HG03097 (cell line): ENCODE data around the gene SSTR4.

ENCODE experiments used
- ATAC-seq: cut with Tn5 transposase; IDR thresholded peaks from one replicate; pipeline ENCODE4 v1.9.1; 2021; ENCODE audit not compliant: unreplicated experiment, low FRiP score

Gene SSTR4

DNA sequence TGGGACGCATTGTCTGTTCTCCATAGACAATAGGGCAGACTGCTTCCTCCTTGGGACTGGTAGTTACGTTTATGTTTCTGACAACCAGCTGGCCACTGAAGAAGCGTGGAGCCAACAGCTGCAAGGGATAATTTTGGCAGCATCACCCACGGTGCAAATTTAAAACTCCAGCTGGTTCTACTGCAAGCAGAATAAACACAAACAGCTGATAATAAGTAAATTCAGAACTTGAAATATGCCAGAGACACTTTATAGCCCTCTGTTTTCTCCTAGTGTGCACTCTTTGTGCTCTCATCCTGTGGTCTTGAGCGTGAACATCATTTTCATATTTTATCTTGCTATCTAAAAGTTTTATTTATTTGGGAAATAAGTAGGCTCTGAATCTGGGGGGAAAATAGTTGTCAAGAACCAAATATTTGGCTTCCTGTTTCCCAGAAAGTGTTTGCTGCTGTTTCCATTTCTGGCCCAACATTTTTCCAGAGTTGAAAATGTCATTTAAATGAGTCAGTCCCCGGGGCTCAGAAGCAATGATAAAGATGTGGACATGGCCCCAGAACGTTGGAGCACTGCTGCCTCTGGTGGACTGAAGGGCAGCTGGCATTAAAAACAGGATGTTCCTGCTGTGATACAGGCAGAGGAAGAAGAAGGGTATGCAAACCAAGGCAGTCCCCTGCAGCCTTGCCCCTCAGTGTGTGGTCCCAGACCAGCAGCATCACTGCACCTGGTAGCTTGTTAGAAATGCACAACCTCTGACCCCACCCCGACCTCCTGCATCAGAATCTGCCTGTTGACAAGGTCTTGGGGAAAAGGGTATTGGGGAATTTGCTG, 26.8 kb downstream of the SSTR4 start:
- ATAC-seq, result no peak

DNA sequence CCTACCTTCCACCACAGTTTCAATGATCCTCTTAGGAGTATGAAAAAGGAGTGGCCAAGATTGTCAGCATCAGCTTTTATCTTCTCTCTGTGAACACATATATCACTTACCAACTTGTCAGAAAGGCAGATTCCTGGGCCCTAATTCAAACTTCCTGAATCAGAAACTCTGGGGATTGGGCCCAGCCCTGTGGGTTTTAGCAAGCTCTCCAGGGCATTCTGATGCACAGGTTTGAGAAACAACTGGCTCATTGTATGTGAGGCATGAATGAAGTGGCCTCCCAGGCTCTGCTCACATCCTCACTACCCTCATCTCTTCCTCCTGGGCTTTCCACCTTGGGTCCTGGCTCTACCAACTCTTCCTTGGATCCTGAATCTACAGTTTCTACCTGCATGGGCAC, 27.5 kb downstream of the SSTR4 start:
- no peak for ATAC-seq

GRCh38 chr20:23063168-23063567, 28.1 kb downstream of the SSTR4 start:
- ATAC-seq, result no peak

DNA sequence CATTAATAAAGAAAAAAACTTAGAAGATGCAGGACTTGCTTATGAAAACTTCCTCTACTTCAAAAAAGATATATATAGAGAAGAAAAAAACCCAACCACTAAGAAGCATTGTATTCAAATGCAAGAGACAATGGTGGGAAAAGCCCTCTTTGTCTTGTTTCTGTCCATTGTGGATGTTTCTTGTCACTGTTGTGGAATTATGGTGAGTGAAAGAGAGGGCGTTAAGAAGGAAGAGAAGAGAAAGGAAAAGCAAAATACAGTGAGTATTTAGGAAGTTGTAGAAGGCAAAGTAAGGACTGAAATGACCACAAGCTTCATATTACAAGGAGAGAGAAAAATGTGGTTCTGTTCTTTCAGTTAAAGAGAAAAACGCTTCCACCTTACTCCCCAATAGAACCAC, 28.5 kb downstream of the SSTR4 start:
- ATAC-seq, result no peak

DNA sequence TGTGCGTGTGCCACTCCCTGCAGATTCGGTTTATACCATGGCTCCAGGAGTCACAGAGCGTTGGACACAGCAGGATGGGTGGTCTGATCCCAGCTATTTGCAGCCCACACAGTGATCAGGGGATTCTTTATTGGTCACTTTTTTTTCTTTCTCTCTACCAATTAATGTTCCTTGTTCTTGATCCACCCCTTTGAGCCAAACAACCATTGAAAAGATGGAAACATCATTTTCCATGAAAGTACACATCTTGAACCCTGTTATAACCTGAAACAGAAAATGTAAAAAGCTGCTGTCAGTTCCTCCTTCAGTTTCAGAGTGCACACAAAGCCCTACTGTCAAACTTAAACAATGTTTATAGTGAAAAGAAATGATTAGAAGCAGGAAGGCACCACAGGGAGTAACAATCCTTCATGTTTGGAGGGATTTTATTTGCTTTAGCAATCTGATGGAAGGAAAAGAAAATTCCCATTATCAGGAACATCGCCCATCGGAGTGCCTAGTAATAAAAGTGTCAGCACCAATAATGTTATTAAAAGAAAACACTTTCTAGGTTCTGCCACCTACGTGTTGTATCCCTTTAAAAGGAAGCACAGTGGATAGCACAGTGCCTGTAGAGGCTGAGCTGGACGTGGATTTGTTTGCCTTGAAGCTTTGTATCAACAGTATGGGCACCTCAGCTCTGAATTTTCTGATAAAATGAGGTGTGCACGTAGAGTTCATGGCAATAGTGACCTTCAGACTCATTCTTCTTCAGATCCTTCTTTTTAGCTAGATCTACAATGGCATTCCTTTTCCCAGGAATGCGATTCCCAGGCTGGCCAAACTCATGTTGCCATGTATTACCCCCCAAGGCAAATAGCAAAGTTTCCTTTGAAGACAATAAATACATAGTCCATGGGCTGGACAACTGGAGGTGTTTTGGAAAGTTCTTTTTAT, 30.4 kb downstream of the SSTR4 start:
- no peak for ATAC-seq

DNA sequence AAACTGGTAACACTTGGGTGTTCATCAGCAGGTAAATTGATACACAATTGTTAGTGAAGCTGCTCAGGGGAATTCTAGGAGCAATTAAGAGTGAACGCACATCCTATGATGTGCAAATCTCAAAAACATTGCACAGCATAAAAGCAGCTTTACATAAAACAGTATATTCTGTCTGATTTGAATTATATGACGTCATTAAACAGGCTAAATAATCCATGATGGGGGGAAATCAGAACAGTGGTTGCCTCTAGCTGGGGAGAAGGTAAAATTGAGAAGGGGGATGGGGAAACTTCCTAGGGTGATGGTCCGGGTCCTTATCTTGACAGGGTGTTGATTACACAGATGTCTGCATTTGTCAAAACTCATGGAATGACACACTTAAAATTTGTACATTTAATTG, 31.7 kb downstream of the SSTR4 start:
- ATAC-seq, result no peak

DNA sequence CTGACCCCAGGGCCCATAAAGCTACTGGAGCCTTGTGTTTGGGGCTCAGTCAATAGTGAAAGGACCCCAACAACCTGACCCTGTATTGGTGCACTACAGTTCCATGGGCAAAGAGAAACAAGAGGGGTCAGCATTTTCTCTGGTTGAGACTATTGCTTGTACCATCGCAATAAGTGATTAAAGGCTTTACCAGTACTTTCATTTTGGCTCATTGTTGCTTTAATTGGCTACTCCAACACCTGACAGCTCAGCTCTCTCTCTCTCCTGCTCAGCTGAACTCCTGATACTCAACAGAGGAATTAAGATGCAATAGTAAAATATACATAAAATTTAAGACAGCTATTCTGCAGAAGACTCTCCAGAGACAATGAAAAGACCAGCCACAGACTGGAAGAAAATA, 33.2 kb downstream of the SSTR4 start:
- no peak for ATAC-seq

DNA sequence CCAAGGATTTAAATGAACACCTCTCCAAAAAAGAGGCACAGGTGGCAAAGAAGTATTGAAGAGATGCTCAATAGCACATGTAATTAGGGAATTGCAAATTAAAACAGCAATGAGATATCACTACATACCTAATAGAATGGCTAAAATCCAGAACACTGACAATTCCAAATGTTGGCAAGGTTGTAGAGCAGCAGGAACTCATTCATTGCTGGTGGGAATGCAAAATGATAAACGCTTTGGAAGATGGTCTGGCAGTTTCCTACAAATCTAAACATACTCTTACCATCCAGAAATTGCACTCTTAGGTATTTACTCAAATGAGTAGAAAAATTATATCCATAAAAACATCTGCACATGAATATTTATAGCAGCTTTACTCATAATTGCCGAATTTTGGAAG, 34.0 kb downstream of the SSTR4 start:
- ATAC-seq, result no peak

GRCh38 chr20:23071398-23071797, 36.3 kb downstream of the SSTR4 start:
- no peak for ATAC-seq

GRCh38 chr20:23071996-23072395, 36.9 kb downstream of the SSTR4 start:
- ATAC-seq, result no peak

DNA sequence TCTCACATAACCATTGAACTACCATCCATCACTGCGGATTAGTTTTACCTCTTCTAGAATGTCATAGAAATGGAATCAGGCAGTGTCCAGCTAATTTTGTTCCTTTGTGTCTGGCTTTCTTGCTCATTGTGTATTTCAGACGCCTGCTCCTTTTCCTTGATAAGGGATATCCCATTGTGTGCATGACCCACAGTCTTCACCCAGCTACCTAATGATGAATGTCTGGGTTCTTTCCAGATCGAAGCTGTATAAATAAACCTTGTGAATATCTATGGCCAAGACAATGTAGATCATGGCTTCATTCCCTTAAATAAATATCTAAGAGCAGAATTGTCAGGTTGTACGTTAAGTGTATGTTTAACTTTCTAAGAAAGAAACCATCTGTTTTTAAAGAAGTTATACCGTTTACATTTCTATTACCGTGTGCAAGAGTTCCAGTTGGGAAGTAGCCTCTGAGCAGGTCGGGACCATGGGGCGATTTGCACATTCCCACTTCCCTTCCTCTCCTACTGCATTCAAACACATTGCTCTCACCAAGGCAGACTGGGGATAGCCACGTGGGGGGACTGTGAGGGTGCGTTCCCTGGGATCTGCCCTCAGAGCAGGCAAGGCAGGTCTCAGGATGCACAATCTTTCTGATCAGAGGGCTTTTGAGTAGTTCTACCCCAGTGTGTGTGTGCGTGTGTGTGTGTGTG, 37.9 kb downstream of the SSTR4 start:
- no peak for ATAC-seq

DNA sequence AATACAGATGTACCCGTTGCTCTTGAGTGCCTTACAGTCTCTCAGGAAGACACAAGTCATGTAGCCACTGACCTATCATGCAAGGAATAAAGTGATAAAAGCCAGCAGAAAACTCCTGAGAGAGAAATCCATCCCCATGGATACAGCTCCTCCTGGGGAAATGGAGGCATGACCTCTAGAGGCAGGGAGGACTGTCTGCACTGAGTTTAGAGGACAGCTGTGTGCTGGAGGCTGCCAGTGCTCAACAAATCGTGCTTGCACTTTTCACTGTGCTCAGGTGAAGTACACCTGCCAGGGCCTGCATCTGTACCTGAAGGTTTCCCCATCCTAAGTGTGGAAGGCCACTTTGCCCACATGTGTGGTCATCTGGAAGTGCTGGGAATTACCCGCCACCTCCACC, 38.9 kb downstream of the SSTR4 start:
- ATAC-seq, result no peak

DNA sequence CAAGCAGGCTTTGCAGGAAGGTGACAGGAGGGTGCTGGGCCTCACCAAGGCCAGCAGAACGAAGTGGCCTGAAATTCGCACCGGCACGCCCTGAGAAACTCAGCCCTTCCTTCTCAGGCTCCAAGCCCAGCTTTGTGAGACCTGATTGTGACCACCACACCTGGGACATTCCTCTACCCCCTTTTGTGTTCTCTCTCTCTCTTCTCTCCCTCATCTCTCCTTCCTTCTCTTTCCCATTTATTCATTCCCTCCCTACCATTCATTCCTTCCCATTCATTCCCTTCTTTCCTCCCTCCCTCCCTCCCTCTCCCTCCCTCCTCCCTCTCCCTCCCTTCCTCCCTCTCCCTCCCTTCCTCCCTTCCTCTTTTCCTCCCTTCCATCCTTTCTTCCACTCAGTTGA, 42.2 kb downstream of the SSTR4 start:
- no peak for ATAC-seq

- ATAC-seq, result no peak
These were observed 43.4 kb downstream of the SSTR4 start for GRCh38 chr20:23078351-23079015.

GRCh38 chr20:23079016-23079351, 43.9 kb downstream of the SSTR4 start:
- no peak for ATAC-seq

GRCh38 chr20:23079926-23080325, 44.8 kb downstream of the SSTR4 start:
- ATAC-seq, result no peak

- no peak for ATAC-seq
These were observed 45.4 kb downstream of the SSTR4 start for GRCh38 chr20:23080521-23080920.

DNA sequence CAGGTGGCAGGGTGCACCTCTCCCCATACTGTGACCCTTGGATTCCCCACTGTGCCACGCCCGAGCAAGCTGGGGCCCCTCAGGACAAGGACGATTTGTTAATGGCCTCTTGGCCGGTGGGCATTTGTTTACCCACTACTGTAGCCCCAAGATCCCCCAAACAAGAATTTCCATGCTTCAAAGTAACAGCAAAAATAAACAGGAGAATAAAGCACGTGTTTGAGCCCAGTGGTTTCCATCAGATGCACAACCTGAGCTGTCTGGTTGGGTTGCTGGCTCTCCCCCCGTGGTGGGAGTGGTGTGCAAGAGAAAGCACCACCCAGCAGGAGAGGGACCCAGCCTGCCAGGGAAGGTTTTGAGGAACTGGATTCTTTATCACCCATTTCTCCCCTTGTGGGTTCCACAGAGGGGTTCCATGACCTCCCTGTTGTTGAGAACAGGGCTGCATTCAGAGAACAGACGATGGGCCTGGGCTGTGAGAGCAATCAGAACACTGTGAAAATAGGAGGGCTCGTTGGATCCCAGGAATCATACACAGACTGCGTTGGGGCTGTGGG, 46.2 kb downstream of the SSTR4 start:
- no peak for ATAC-seq

- ATAC-seq, result no peak
These were observed 47.9 kb downstream of the SSTR4 start for GRCh38 chr20:23082846-23083552.
